RWPE2 (cell line): ENCODE measurements around the gene TMEM95.

ENCODE experiments used
- ATAC-seq: fragments of 200-7000 bp; cut with Tn5 transposase; 3 replicates; pipeline ENCODE4 v1.9.1; 2021; ENCODE audit warnings: low read depth
- DNase-seq: peaks from one replicate; pipeline ENCODE4 v3.0.0-alpha.2; 2020; ENCODE audit warnings: low spot score
- H3K27ac ChIP-seq: fragments of 450-650 bp; 2 replicates; pipeline ENCODE4 v1.5.1; 2017; ENCODE audit warnings: mild to moderate bottlenecking; ENCODE audit not compliant: poor library complexity, severe bottlenecking
- H3K27me3 ChIP-seq: fragments of 250-450 bp; sonication (Bioruptor Pico); 2 replicates; pipeline ENCODE4 v1.5.1; 2021; ENCODE audit warnings: mild to moderate bottlenecking, moderate library complexity; ENCODE audit not compliant: insufficient read depth, poor library complexity, severe bottlenecking
- H3K36me3 ChIP-seq: fragments of 250-450 bp; sonication (Bioruptor Pico); 2 replicates; pipeline ENCODE4 v1.5.1; 2020; ENCODE audit warnings: low read depth, mild to moderate bottlenecking, moderate library complexity
- H3K4me1 ChIP-seq: fragments of 250-450 bp; sonication (Bioruptor Pico); 2 replicates; pipeline ENCODE4 v1.5.1; 2021; ENCODE audit warnings: mild to moderate bottlenecking, moderate library complexity; ENCODE audit not compliant: insufficient read depth, poor library complexity, severe bottlenecking
- H3K4me3 ChIP-seq: fragments of 250-450 bp; sonication (Bioruptor Pico); 2 replicates; pipeline ENCODE4 v1.5.1; 2021; ENCODE audit warnings: mild to moderate bottlenecking, moderate library complexity; ENCODE audit not compliant: severe bottlenecking
- H3K9me3 ChIP-seq: fragments of 250-450 bp; sonication (Bioruptor Pico); 2 replicates; pipeline ENCODE4 v1.5.1; 2021; ENCODE audit warnings: mild to moderate bottlenecking, moderate library complexity; ENCODE audit not compliant: severe bottlenecking
- TF ChIP-seq, protein P1 (sequence below): fragments of 450-650 bp; IDR thresholded peaks from one replicate; pipeline ENCODE4 v1.5.1; 2017; ENCODE audit warnings: mild to moderate bottlenecking, moderate library complexity; ENCODE audit not compliant: poor library complexity, severe bottlenecking

The TMEM95 gene

DNA sequence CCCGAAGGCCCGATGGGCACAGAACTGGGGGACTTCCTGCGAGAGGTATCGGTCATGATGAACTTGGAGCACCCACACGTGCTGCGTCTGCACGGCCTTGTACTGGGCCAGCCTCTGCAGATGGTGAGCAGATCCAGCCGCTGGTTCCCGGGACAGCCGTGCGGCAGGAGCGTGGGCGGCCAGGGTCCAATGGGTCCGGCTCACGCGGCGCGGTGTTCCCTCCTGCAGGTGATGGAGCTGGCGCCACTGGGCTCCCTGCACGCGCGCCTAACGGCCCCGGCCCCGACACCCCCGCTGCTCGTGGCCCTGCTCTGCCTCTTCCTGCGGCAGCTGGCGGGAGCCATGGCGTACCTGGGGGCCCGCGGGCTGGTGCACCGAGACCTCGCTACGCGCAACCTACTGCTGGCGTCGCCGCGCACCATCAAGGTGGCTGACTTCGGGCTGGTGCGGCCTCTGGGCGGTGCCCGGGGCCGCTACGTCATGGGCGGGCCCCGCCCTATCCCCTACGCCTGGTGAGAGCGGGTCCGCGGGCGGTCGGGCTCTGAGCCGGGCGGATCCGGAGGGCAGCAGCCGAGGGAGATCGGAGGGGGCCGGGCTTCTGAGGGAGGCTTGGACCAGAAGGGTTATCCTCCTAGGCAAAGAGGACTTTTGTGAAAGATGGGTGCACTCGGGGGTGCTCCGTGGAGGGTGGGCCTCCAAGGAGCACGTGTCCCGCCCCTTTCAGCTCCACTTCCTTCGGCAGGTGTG lies 29.0 kb downstream of the TMEM95 start:
- TF ChIP-seq, protein P1, sequence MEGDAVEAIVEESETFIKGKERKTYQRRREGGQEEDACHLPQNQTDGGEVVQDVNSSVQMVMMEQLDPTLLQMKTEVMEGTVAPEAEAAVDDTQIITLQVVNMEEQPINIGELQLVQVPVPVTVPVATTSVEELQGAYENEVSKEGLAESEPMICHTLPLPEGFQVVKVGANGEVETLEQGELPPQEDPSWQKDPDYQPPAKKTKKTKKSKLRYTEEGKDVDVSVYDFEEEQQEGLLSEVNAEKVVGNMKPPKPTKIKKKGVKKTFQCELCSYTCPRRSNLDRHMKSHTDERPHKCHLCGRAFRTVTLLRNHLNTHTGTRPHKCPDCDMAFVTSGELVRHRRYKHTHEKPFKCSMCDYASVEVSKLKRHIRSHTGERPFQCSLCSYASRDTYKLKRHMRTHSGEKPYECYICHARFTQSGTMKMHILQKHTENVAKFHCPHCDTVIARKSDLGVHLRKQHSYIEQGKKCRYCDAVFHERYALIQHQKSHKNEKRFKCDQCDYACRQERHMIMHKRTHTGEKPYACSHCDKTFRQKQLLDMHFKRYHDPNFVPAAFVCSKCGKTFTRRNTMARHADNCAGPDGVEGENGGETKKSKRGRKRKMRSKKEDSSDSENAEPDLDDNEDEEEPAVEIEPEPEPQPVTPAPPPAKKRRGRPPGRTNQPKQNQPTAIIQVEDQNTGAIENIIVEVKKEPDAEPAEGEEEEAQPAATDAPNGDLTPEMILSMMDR = no peak
- DNase-seq (no peak), ATAC-seq (no peak)
- Histone ChIP-seq H3K9me3 (no peaks in the 10 kb centered on the region), H3K36me3 (peaks cover 25% of the 10 kb centered on the region), H3K4me3 (no peak overlapping the region), H3K27ac (no peak overlapping the region), H3K27me3 (no peaks in the 10 kb centered on the region), H3K4me1 (peaks cover 2% of the 10 kb centered on the region)

DNA sequence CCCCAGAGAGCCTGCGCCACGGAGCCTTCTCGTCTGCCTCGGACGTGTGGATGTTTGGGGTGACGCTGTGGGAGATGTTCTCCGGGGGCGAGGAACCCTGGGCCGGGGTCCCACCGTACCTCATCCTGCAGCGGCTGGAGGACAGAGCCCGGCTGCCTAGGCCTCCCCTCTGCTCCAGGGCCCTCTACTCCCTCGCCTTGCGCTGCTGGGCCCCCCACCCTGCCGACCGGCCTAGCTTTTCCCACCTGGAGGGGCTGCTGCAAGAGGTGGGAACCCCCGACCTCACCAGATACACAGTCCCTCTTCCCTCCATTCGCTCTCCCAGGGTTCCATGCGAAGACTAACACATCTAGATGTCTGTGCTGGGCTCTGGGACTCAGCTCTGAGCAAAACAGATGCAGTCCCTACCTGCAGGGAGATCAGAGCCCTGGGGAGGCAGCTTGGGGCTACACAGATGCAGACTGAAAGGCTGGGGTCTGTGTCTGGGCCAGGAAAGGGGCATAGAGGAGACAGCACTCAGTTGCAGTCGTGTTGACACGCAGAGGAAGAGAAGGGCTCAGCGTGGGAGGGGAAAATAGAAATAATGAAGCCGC lies 29.6 kb downstream of the TMEM95 start:
- ATAC-seq (no peak), DNase-seq (no peak)
- TF ChIP-seq, protein P1 = no peak
- Histone ChIP-seq H3K9me3 (no peaks in the 10 kb centered on the region), H3K36me3 (peaks cover 32% of the 10 kb centered on the region), H3K4me1 (peaks cover 2% of the 10 kb centered on the region), H3K27me3 (no peaks in the 10 kb centered on the region), H3K27ac (no peak overlapping the region), H3K4me3 (no peak overlapping the region)

- ATAC-seq (no peak), DNase-seq (no peak)
- H3K27me3 ChIP-seq = no peaks in the 10 kb centered on the region
- TF ChIP-seq, protein P1 = no peak
- H3K9me3 ChIP-seq = no peaks in the 10 kb centered on the region
- no peak overlapping the region for H3K4me3 ChIP-seq
- peaks cover 56% of the 10 kb centered on the region for H3K36me3 ChIP-seq
- no peaks in the 10 kb centered on the region for H3K4me1 ChIP-seq
- no peak overlapping the region for H3K27ac ChIP-seq
Observed at GRCh38 chr17:7388856-7389255, 33.9 kb downstream of the TMEM95 start.

GRCh38 chr17:7389924-7390910 lies 35.3 kb downstream of the TMEM95 start:
- H3K27ac ChIP-seq = no peak overlapping the region
- TF ChIP-seq, protein P1 = no peak
- H3K4me3 ChIP-seq = no peak overlapping the region
- DNase-seq (no peak), ATAC-seq (no peak)
- no peaks in the 10 kb centered on the region for H3K27me3 ChIP-seq
- peaks cover 50% of the 10 kb centered on the region for H3K36me3 ChIP-seq
- no peaks in the 10 kb centered on the region for H3K9me3 ChIP-seq
- H3K4me1 ChIP-seq = no peaks in the 10 kb centered on the region
